ENCODE data around the gene MLLT3. TPM values are rescaled to one million over a fixed set of nuclear protein-coding genes. Genes with fewer than 3 reads are reported as not detected.

The MLLT3 gene
- total RNA-seq, 1 donor from 2014 or later: 15.8 TPM

- peaks cover 2% of the 10 kb centered on the region for H3K27me3 ChIP-seq (ENCODE audit: control insufficient read depth, insufficient read depth, low read length)
- FAIRE-seq (no peak), DNase-seq (ENCODE audit: low read depth) (peak; percentile 12)
- no peaks in the 10 kb centered on the region for H3K36me3 ChIP-seq (ENCODE audit: control insufficient read depth, insufficient read depth, low read length)
- no peak overlapping the region for H3K4me3 ChIP-seq (ENCODE audit: low read depth, low read length)
- no peak for TF ChIP-seq CTCF (IDR thresholded peaks at IDR 0.05; ENCODE audit: insufficient read depth, low read length, severe bottlenecking)
Observed at GRCh38 chr9:20649381-20649780, 27.1 kb upstream of the MLLT3 start.

GRCh38 chr9:20646656-20647055 lies 24.4 kb upstream of the MLLT3 start:
- DNase-seq (ENCODE audit: low read depth) (no peak), FAIRE-seq (no peak)
- TF ChIP-seq CTCF (IDR thresholded peaks at IDR 0.05; ENCODE audit: insufficient read depth, low read length, severe bottlenecking): no peak
- Histone ChIP-seq H3K4me3 (ENCODE audit: low read depth, low read length) (no peak overlapping the region), H3K36me3 (ENCODE audit: control insufficient read depth, insufficient read depth, low read length) (no peaks in the 10 kb centered on the region), H3K27me3 (ENCODE audit: control insufficient read depth, insufficient read depth, low read length) (peaks cover 2% of the 10 kb centered on the region)

GRCh38 chr9:20643660-20644059 lies 21.4 kb upstream of the MLLT3 start:
- H3K27me3 ChIP-seq (ENCODE audit: control insufficient read depth, insufficient read depth, low read length): peaks cover 2% of the 10 kb centered on the region
- DNase-seq (ENCODE audit: low read depth): no peak
- no peak for FAIRE-seq

GRCh38 chr9:20642045-20642444 lies 19.7 kb upstream of the MLLT3 start:
- Histone ChIP-seq H3K4me3 (ENCODE audit: low read depth, low read length) (no peak overlapping the region), H3K36me3 (ENCODE audit: control insufficient read depth, insufficient read depth, low read length) (no peaks in the 10 kb centered on the region), H3K27me3 (ENCODE audit: control insufficient read depth, insufficient read depth, low read length) (peaks cover 2% of the 10 kb centered on the region)
- TF ChIP-seq CTCF (IDR thresholded peaks at IDR 0.05; ENCODE audit: insufficient read depth, low read length, severe bottlenecking): no peak
- DNase-seq (ENCODE audit: low read depth) (no peak), FAIRE-seq (no peak)

More at GRCh38 chr9:20643660-20644059, 21.4 kb upstream of the MLLT3 start:
- no peak for TF ChIP-seq CTCF (IDR thresholded peaks at IDR 0.05; ENCODE audit: insufficient read depth, low read length, severe bottlenecking)
- Histone ChIP-seq H3K4me3 (ENCODE audit: low read depth, low read length) (no peak overlapping the region), H3K36me3 (ENCODE audit: control insufficient read depth, insufficient read depth, low read length) (no peaks in the 10 kb centered on the region)

GRCh38 chr9:20640331-20641187 lies 18.3 kb upstream of the MLLT3 start:
- H3K36me3 ChIP-seq (ENCODE audit: control insufficient read depth, insufficient read depth, low read length): no peaks in the 10 kb centered on the region
- DNase-seq (ENCODE audit: low read depth): peak; percentile 79
- FAIRE-seq: no peak
- no peak overlapping the region for H3K4me3 ChIP-seq (ENCODE audit: low read depth, low read length)
- no peaks in the 10 kb centered on the region for H3K27me3 ChIP-seq (ENCODE audit: control insufficient read depth, insufficient read depth, low read length)
- no peak for TF ChIP-seq CTCF (IDR thresholded peaks at IDR 0.05; ENCODE audit: insufficient read depth, low read length, severe bottlenecking)

Measured in bronchial epithelial cell (primary cell).